Measurements from ENCODE around the gene GMCL2.

- TF ChIP-seq CTCF (conservative IDR thresholded peaks at IDR 0.05 in 1 of 2, IDR thresholded peaks at IDR 0.05 in 1 of 2; ENCODE audit: extremely low read depth in 1 of 2, insufficient read depth in 1 of 2, low read depth in 1 of 2, low read length in 2 of 2) (no peak), EZH2 (IDR thresholded peaks at IDR 0.05; ENCODE audit: borderline replicate concordance, low read length) (no peak)
These were observed 27.0 kb downstream of the GMCL2 start for GRCh38 chr5:178160176-178160575.

Measured in mammary epithelial cell (primary cell).